GM19099 (cell line): ENCODE measurements around the gene GP1BA.

ENCODE experiments used
- POLR2A ChIP-seq: IDR thresholded peaks from 3 replicates; pipeline ENCODE4 v1.6.1; 2011; ENCODE audit warnings: low read depth; ENCODE audit not compliant: insufficient read length; ENCODE audit errors: extremely low read depth

The GP1BA gene

DNA sequence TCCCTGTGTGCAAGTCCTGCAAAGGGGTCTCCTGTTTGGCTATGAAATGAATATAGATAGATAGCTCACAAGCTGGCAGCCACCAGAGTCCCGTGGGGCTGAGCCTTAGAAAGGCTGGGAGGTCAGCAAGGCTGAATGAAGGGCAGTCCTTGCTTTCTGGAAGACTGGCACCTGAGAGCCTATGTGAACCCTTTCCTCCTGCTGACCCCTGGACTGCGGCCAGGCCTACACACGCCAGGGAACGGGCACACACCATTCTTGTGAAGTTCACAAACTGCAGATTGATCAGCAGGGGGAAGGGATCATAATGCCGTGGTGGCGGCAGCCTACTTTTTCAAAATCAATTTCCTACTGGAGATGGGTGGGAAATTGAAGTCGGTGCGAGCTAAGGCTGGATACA, 33.7 kb upstream of the GP1BA start:
- no peak for TF ChIP-seq POLR2A

DNA sequence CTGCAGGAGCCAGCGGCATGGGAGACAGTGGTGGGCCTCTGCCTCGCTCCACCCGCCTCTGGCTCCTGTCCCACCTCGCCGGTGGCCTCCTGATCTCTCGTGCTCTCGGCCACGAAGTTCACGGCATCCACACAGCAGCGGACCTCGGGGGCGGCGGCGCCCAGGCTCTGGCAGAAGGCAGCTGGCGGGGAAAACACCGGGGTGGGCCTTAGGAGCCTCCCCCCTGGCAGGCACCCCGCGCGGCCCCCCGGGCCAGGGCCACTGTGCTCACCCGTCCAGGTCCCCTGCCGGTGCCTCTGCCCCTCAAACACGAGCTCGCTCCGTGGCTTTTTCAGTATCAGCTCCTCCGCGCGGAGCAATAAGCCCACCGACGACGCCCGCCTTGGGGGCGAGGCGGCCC, 33.1 kb upstream of the GP1BA start:
- no peak for TF ChIP-seq POLR2A

DNA sequence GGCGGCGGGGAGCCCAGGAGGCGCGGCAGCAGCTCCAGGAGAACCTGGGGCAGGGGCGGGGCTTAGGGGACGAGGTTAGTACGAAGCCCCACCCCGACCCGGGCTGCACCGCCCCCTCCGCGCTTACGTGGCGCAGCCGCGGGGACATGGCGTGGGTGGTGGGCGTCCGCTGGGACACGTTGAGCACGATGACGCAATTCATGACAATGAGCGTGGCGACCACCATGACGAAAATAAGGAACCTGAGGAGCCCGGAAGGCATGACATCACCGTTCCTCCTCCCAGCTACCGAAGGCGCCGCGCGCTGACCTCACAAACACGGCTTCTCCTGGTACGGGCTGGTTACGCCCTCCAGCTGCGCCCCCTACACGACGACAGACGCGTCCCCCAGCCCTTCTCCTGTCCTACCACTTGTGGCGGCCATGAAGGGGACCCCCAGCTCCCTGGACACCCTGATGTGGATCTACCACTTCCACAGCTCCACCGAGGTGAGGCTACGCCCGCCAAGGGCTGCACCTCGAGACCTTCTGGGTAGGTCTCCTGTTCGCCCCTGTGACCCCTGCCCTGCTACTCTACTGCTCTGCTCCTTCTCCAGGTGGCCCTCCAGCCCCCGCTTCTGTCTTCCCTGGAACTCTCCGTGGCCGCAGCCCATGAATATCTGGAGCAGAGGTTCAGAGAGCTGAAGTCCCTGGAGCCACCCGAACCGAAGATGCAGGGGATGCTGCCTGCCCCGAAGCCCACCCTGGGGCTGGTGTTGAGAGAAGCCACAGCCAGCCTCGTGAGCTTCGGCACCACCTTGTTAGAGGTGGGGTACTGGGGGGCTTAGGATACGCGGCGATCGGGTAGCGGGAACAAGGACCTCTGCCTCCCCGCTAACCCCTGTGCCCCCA, 32.5 kb upstream of the GP1BA start, which contains the start of gene C17orf107:
C17orf107 (plus strand) TSS at position 196 of the 890 bp plus-strand sequence; CDS start at position 423, 227 bp downstream.
- TF ChIP-seq POLR2A = no peak

DNA sequence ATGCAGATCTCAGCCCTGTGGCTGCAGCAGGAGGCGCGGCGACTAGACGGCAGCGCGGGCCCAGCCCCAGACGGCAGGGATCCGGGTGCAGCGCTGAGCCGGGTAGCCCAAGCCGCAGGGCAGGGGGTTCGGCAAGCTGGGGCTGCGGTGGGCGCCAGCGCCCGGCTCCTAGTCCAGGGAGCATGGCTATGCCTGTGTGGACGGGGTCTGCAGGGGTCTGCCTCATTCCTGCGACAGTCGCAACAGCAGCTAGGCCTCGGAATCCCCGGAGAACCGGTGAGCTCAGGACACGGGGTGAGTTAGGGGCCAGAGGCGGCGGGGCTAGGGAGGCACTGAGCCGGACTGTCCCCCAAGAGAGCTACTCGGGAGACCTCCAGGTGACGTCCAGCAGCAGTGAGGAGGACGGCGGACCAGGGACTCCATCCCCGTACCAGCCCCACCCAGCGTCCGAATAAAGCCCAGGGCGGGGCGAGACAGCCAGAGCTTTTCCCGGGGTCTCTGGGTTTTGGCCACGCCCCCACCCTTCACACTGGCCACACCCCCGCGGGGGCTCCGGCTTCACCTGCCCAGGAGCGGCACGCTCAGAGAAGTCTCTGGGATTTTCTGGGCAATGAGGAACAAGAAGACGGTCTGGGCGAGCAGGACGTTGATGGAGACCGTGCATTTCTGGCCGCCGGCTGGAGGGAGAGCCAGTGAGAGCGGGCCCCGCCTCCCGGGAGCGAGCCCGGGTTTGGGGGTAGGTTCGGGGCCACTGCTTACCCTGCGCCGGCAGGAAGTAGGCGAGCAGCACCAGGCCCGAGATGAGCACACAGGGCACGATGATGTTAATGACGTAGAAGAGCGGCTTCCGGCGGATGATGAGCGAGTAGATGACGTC, 31.6 kb upstream of the GP1BA start:
- no peak for TF ChIP-seq POLR2A

DNA sequence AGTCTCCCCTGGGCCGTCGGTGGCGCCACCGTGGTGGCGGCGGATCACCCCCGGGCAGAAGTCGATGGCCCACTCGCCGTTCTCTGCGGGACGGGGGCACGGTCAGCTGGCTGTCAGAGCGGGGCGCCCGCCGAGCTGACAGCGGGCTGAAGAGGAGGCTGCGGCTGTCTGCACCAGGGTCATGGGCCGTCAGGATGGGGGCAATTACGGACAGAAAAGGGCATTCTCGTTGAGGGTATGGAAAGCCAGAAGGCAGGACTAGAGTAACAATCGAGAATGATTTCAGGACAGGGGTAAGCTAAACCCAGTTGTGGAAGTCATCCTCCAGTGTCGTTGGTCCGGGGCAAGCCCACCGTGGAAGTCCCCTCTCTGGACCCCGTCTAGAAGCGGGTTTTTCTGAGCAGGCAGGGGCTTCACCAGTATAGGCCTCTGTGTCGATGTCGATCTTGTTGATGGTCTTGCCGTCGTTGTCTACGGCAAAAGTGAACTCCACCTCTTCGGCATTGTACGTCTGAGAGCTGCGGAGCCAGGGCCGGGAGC, 30.9 kb upstream of the GP1BA start:
- no peak for TF ChIP-seq POLR2A

DNA sequence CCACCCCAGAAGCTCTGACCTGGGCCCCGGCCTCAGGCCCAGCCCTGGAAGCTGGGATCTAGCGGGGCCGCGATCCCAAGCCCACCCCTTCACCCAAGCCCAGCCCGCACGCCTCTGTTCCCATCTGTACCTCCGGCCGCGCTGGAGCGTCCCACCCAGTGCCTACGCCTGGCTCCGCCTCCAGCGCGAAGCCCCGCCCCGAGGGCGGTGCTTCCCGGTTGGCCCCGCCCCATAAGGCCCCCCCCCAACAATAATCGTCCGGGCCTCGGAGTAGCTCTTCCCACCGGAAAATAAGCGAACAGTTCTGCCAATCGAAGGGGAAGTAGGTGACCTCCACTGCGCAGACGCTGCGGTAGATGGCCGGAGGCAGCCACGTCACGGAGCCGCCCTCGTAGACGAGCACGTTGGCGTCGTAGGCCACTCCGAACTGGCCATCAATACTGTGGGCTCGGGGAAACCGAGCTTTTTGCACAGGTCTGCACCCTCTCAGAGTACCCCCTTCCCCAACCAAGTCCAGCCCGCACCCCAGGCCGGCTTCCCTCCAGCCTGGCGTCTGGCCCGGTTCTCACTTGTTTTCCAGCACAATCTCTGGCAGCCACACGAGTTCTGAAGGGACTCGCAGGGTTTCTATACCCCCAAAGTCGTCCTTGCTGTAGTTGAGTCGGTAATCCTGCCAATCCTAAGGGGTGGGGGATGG, 30.3 kb upstream of the GP1BA start:
- TF ChIP-seq POLR2A = no peak

DNA sequence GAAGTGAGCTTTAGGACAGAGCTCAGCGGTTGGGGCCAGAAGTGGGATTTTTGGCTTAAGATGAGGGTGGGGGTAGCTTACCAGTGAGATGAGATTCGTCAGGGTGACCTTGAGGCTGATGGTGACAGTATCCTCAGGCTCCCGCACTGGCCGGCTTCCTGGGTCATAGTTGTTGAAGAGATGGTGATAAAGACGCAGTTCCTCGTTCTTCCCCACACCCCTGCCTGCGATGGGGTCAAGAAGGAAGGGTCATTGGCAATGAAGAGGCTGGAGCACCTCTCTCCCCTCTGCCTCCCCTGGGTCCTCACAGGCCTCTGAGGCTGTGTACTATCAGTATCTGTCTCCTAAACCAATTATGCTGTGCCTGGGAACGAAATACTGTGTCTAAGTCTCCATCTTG, 29.5 kb upstream of the GP1BA start:
- TF ChIP-seq POLR2A = no peak

DNA sequence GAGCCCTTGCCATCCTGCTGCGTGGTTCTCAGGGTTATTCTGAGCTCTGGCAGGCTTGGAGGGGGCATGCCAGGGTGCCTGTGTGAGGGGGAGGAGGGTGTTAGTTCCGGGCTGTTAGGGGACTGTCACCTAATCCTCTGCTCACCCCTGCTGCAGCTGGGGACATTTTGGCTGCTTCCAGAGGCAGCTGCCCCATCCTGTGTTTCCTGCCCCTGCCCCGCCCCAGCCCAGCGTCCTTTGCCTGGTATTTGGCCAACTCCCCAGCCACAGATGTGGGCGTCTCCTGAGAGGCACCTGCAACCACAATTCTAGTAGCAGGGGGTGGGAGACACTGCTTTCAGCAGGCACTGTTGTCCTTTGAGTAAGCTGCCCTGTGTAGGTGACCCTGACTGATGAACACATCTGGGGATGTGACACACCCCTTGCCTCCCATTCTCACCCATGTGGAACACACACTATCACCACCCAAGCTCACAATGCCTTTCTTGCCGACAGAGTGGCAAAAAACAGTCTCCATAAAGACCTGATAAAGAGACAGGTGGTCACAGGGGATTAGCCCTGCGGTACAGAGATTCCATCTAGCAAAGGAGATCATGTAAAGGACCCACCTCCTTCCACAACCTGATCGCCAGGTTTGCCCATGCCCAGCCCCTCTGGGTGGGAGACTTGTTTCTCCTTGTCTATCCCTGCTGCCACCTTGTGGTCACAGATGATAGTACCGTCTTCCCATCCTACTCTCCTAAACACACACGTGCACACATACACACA, 28.8 kb upstream of the GP1BA start, which contains the start of gene CHRNE:
CHRNE (minus strand) TSS at position 48 of the 768 bp plus-strand sequence; CDS start at position 13, 35 bp downstream.
- no peak for TF ChIP-seq POLR2A

DNA sequence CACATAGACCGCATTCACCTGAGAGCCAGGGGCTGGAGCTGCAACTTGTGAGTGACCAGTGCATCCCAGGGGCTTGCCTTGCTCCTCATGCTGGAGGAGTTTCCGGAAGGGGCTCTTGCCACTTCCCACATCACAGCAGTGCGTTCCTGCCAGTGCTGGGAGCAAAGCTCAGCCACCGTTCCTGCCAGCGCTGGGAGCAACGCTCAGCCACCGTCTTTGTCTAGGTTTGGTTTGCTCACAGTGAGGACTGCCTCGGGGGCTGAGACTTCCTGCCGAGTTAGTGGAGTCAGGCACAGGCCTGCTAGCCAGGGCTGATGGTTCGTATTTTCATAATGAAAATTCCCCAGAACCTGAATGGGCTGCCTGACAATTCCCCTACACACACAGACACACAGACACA, 23.8 kb upstream of the GP1BA start:
- no peak for TF ChIP-seq POLR2A

DNA sequence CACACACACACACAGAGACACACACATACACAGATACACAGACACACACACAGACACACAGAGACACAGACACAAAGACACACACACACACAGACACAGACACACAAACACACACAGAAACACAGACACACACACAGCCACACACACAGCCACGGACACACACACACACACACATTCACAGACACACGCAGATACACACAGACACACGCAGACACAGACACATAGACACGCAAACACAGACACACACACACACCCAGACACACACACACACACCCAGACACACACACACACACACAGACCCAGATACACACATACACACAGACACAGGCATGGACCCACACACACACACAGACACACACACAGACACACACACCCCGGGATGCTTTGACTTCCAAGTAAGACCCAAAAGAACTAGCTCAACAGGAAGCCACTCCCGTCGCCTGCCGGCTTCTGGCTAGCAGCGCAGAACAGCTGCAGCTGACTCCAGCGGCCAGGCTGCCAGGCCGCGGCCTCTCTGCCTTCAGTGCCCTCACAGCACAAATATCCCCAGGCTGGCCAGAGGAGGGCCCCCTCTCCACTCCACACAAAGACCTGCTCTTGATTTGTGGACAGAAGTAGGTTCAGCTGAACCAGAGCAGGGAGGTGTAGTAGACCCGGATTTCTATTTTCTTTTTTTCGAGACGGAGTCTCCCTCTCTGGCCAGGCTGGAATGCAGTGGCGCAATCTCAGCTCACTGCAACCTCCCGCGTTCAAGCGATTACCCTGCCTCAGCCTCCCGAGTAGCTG, 23.2 kb upstream of the GP1BA start:
- TF ChIP-seq POLR2A = no peak

DNA sequence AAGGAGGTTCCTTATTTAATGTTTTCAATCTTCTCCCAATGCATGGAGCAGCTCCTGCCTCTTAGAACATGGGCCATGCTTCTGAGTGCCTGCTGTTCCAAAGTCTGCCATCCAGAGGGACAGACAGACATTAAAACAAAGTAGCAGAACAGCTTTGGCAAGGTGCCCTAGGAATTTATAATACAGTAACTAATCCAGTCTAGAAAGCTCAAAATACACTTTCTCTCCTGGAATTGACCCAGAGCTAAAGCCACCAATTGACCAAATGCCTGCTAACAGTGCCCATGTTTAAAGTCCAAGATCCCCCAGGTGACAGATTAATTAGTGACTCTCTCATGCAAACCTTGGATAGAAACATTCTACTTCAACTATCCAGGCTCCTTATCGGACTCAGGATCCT, 18.1 kb upstream of the GP1BA start:
- no peak for TF ChIP-seq POLR2A

DNA sequence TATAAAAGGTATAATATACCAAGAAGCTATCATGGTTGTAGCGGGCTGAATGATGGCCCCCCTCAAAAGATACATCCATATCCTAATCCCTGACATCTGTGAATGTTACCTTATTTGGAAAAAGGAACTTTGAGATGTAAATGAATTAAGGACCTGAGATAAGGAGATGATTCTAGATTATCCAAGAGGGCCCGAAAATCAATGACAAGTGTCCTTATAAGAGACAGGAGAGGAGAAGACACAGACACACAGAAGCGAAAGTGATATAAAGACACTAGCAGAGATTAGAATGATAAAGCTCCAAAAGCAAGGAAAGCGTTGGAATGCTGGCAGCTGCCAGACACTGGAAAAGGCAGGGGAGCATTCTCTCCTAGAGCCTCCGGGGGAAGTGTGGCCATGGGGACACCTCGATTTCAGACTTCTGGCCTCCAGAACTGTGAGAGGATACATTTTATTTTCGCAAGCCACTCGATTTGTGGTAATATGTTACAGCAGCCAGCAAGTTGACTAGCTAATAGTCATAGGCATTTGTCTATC, 12.5 kb upstream of the GP1BA start:
- TF ChIP-seq POLR2A = no peak
